ENCODE measurements around the gene CDCA5.

The CDCA5 gene

DNA sequence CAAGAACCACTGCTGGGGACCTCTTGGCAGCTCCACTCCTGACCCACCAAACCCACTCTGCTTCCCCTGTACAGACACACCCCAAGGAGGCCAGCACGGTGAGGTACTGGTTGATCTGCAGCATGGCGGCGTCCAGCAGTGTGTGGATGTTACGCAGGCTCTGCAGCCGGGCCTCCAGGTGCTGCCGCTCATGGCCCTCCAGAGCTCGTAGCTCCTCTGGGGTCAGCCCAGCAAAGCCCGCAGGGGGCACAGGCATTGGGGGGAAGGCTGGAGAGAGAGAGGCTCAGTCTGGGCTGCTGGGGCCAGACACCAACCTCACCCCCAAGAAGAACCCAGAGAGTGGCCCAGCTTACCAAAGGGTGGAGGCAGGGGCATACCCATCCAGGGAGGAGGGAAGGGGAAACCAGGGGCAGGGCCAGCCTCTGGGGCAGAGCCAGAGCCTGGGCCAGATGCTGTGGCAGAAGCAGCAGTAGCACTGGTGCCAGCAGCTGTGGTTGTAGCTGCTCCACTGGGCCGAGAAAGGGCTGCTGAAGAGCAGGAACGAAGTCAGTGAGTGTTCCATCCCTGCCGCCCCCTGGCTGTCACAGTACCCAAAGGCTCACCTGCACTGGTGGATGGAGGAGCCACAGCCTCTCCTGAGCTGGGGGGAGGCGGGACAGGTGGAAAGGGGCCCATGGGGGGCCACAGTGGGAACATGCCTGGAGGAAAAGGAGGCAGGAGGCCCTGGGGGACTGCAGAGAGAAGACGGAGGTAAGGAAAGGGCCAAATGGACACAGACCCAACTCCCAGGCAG is 46.0 kb upstream of the CDCA5 start:
- H3K4me3 ChIP-seq (ENCODE audit: low read depth, low read length) = no peak overlapping the region
- TF ChIP-seq, protein P1, sequence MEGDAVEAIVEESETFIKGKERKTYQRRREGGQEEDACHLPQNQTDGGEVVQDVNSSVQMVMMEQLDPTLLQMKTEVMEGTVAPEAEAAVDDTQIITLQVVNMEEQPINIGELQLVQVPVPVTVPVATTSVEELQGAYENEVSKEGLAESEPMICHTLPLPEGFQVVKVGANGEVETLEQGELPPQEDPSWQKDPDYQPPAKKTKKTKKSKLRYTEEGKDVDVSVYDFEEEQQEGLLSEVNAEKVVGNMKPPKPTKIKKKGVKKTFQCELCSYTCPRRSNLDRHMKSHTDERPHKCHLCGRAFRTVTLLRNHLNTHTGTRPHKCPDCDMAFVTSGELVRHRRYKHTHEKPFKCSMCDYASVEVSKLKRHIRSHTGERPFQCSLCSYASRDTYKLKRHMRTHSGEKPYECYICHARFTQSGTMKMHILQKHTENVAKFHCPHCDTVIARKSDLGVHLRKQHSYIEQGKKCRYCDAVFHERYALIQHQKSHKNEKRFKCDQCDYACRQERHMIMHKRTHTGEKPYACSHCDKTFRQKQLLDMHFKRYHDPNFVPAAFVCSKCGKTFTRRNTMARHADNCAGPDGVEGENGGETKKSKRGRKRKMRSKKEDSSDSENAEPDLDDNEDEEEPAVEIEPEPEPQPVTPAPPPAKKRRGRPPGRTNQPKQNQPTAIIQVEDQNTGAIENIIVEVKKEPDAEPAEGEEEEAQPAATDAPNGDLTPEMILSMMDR (IDR thresholded peaks at IDR 0.05; ENCODE audit: low read depth, low read length, missing control alignments) = no peak
- DNase-seq (ENCODE audit: low read depth) = no peak

DNA sequence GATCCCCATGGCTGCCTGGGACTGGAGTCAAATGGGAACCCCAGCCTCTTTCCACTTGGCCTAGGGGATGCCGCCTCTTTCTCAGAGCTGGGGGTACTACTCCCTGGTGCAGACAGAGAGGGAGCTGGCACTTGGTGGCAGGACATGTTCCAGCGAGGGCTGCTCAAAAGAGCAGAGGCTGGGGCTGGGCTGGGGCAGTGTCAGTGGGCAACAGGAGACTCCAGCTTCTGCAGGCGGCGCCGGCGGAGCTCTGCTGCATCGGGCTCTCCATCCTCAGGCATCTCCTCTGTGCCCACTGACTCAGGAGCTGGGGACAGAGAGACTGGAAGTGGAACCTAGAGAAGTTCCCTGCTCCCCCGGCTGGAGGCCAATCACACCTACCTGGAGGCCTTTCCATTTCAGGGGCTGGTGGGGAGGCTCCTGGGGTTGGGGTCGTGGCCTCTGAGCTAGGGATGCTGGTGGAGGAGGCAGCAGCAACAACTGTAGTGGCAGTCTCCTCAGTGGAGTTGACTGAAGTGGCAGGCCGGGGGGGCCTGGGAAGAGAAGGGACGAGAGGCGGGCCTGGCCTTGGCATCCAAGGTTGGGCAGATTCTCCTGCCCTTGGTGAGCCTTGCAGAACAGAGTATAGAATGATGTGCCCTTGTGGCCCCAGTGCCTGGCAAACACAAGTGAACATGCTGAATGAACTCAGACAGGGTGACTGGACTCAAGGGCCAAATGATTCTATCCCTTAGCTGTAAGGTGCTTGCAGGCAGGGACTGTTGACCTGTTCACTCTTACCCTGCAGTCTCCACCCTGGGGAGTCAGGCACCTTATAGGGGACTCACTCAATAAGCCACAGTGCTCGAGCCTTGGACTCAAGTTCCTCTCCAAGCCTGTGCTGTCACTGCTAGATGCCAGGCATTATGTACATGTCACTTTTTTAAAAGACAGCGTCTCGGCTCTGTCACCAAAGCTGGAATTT is 44.6 kb upstream of the CDCA5 start:
- DNase-seq (ENCODE audit: low read depth) = no peak
- no peak overlapping the region for H3K4me3 ChIP-seq (ENCODE audit: low read depth, low read length)
- TF ChIP-seq, protein P1 (IDR thresholded peaks at IDR 0.05; ENCODE audit: low read depth, low read length, missing control alignments) = no peak

DNA sequence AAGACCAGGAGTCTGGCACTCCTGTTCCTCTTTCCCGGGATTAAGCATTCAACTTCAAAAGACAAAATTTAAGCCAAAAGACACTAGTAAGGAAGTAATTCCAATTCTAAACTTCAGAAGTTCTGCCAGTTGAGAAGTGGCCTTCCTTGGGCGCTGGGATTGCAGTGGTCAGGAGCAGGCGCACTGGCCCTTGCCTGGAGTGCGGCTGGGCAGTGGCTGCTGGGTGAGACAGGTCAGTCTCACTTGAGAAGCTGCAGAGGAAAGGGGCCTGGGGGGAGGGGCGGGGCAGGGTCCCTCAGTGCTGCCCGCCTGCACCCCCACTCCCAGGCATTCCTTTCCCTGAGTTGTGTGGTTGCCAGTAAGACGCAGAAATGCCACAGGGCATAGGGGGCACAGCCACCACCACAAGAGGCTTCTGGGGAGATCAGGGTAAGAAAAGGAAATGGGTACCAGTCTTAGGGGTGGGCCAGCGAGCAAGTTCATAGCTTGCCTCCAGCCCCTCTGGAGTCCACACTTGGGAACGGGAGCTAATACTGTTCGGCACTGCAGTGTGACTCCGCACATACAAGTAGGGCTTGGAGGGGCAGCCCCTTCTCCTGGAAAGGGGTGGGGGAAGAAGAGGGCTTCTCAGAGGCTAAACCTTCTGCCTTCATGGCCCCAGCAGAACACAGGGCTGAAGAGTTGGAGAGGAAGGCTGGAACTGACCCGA is 43.8 kb upstream of the CDCA5 start:
- TF ChIP-seq, protein P1 (IDR thresholded peaks at IDR 0.05; ENCODE audit: low read depth, low read length, missing control alignments) = no peak
- H3K4me3 ChIP-seq (ENCODE audit: low read depth, low read length) = no peak overlapping the region
- no peak for DNase-seq (ENCODE audit: low read depth)

DNA sequence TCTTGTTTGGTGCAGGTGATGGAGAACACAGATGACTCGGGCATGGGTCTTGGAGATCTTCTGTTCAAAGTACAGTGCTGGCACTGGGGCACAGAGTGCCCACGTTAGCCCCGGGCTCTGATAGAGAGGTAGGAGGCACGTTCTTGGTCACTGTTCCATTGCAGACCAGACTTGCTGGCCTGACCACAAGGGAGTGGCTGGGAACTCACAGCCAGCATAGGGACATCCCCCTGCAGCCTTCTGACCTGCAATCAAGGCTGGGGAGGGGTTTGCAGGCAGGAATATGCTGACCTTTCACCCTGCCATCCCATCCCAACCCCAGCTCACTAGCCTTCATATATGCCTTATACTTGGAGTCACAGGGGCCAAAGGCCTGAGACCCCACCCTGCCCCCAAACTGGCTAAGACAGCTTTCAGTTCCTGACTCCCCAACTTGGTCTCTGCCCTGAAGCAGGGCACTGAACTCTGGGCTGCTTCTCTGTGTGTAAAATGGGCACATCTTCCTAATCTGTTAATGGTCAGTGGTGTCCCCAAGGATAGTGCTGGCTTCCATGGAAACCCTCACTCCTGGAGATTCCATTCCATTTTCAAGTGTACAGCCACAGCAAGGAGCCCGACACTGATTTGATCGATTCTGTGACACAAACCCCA is 42.9 kb upstream of the CDCA5 start:
- DNase-seq (ENCODE audit: low read depth) = no peak
- TF ChIP-seq, protein P1 (IDR thresholded peaks at IDR 0.05; ENCODE audit: low read depth, low read length, missing control alignments) = no peak
- H3K4me3 ChIP-seq (ENCODE audit: low read depth, low read length) = no peak overlapping the region

DNA sequence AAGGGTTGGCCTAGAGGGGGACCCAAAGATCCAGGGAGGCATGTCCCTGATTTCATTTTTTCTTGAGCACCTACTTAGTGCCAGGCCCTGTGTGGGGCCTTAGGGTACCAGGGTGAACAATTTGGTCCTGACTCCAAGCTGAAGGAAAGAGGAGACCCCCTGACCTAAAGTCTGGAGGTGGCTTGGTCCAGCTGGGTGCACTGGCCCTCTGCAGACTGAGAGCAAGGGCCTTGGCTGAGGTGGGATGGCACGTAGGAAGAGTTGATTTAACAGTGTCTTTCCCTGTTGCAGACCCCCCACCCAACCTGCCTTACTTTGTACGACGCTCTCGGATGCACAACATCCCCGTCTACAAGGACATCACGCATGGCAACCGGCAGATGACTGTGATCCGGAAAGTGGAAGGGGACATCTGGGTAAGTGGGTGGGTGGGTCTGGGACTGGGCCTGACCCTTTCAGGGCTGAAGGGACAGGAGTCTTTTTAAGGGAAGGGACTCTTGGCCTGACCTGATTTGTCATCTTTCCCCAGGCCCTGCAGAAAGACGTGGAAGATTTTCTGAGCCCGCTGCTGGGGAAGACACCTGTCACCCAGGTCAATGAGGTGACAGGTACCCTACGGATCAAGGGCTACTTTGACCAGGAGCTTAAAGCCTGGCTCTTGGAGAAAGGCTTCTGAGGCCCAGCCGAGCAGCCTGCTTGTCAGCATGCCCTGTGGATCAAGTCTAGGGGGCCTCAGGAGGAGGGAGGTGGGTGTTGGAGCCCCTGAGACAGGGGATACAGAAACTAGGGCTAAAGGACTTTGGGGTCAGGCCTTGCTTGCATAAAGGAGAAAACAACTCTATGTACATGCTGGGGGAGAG is 41.6 kb upstream of the CDCA5 start:
- DNase-seq (ENCODE audit: low read depth) = no peak
- no peak overlapping the region for H3K4me3 ChIP-seq (ENCODE audit: low read depth, low read length)
- TF ChIP-seq, protein P1 (IDR thresholded peaks at IDR 0.05; ENCODE audit: low read depth, low read length, missing control alignments) = no peak
